AG04449 (cell line): ENCODE results near the gene UNC13A.
A peak's percentile ranks its signal among the peaks of the same experiment; 100 is the strongest.

ENCODE experiments used
- CTCF ChIA-PET: fragments of 350-600 bp; formaldehyde crosslinking; extraction: SDS; loops from one replicate; lab custom pipeline; 2021; ENCODE audit warnings: antibody characterized with exemption; lab: Yijun Ruan, JAX
- POLR2A ChIA-PET: fragments of 400-600, 350-600 bp; formaldehyde crosslinking; extraction: SDS; loops from one replicate; lab custom pipeline; 2020; ENCODE audit warnings: antibody characterized with exemption, inconsistent platforms; lab: Yijun Ruan, JAX
- DNase-seq: peaks from one replicate; pipeline ENCODE4 v3.0.0-alpha.2; 2010; ENCODE audit warnings: low read depth, low spot score
- H3K4me3 ChIP-seq: 2 replicates; pipeline ENCODE4 v1.5.1; 2011; ENCODE audit warnings: low read depth, mild to moderate bottlenecking, control low read depth, low read length
- CTCF ChIP-seq: IDR thresholded peaks from one replicate; pipeline ENCODE4 v1.5.1; 2011; ENCODE audit warnings: mild to moderate bottlenecking, moderate library complexity, low read length, control low read depth, inconsistent platforms; ENCODE audit not compliant: insufficient read depth; ENCODE audit errors: missing control alignments

Gene UNC13A

GRCh38 chr19:17721111-17721628 lies 33.0 kb upstream of the UNC13A start:
- POLR2A ChIA-PET, result no interaction called here
- CTCF ChIA-PET, result interaction anchor here (1.3 to 1.6 kb wide), 2 partner anchors 9 to 12 kb away, joined by 3 read pairs; no protein-coding TSS in a partner anchor
- peak overlapping the region; percentile 12 for H3K4me3 ChIP-seq
- TF ChIP-seq CTCF, result no peak
- DNase-seq, result no peak

- CTCF ChIA-PET, result interaction anchor here (0.8 to 1.6 kb wide), 4 partner anchors 10 to 29 kb away, joined by 3 to 4 read pairs (median 3); no protein-coding TSS in a partner anchor
- POLR2A ChIA-PET, result interaction anchor here (0.5 kb wide), 1 partner anchor 277 kb away, joined by 3 read pairs; no protein-coding TSS in a partner anchor
- no peak for DNase-seq
These were observed 32.3 kb upstream of the UNC13A start for GRCh38 chr19:17720440-17720839.

GRCh38 chr19:17719730-17720400 lies 31.7 kb upstream of the UNC13A start:
- peak overlapping the region; percentile 75 for H3K4me3 ChIP-seq
- DNase-seq, result no peak
- POLR2A ChIA-PET, result interaction anchor here (0.5 to 1.3 kb wide), 3 partner anchors 14 to 278 kb away, joined by 3 read pairs; no protein-coding TSS in a partner anchor
- no peak for TF ChIP-seq CTCF
- CTCF ChIA-PET, result interaction anchor here (0.8 to 1.5 kb wide), 4 partner anchors 10 to 47 kb away, joined by 3 to 4 read pairs (median 4); no protein-coding TSS in a partner anchor

More at GRCh38 chr19:17720440-17720839, 32.3 kb upstream of the UNC13A start:
- no peak for TF ChIP-seq CTCF
- H3K4me3 ChIP-seq, result peak overlapping the region; percentile 75

- DNase-seq, result no peak
- POLR2A ChIA-PET, result interaction anchor here (1.2 to 1.3 kb wide), 2 partner anchors 13 to 143 kb away, joined by 3 read pairs; no protein-coding TSS in a partner anchor
- peak within 1 kb of the TSS; percentile 75 for H3K4me3 ChIP-seq
- CTCF ChIA-PET, result interaction anchor here (0.8 to 1.5 kb wide), 4 partner anchors 15 to 136 kb away, joined by 4 read pairs; no protein-coding TSS in a partner anchor
- TF ChIP-seq CTCF, result no peak
These were observed 31.0 kb upstream of the UNC13A start, which contains the start of gene MAP1S for GRCh38 chr19:17718947-17719711. TSS of gene MAP1S (plus strand) at chr19:17719480. CDS start at chr19:17719503, 23 bp downstream.

GRCh38 chr19:17718550-17718946 lies 30.4 kb upstream of the UNC13A start:
- no peak for TF ChIP-seq CTCF
- ChIA-PET POLR2A (interaction anchor here (1.2 to 1.3 kb wide), 2 partner anchors 12 to 142 kb away, joined by 3 read pairs; no protein-coding TSS in a partner anchor), CTCF (interaction anchor here (0.8 to 0.9 kb wide), 2 partner anchors 133 to 137 kb away, joined by 4 read pairs; no protein-coding TSS in a partner anchor)
- DNase-seq, result no peak
- H3K4me3 ChIP-seq, result no peak overlapping the region
